Measurements from ENCODE around the gene ATP2A3.

- TF ChIP-seq SPI1 (IDR thresholded peaks at IDR 0.05; ENCODE audit: low read depth, low read length) = no peak
- TF ChIP-seq POLR2AphosphoS5 (IDR thresholded peaks at IDR 0.05; ENCODE audit: low read depth, low read length) = no peak
- no peak for TF ChIP-seq POLR2A (IDR thresholded peaks at IDR 0.05; ENCODE audit: low read depth, low read length)
- TF ChIP-seq TAF1 (IDR thresholded peaks at IDR 0.05; ENCODE audit: low read depth, low read length) = no peak
- TF ChIP-seq POU2F2 (IDR thresholded peaks at IDR 0.05; ENCODE audit: low read depth, low read length) = no peak
Measured at GRCh38 chr17:3995067-3995466, 30.8 kb upstream of the ATP2A3 start.

Data from GM12891 (cell line).